ENCODE results near the gene CLN3. TPM values are rescaled to one million over a fixed set of nuclear protein-coding genes. Genes with fewer than 3 reads are reported as not detected.

Gene CLN3
- total and polyA plus RNA-seq, 2 of the 13 experiments (the other 11 are each of a cell fraction or from before 2014, with no cell fraction given): 23.4 to 46.8 TPM

DNA sequence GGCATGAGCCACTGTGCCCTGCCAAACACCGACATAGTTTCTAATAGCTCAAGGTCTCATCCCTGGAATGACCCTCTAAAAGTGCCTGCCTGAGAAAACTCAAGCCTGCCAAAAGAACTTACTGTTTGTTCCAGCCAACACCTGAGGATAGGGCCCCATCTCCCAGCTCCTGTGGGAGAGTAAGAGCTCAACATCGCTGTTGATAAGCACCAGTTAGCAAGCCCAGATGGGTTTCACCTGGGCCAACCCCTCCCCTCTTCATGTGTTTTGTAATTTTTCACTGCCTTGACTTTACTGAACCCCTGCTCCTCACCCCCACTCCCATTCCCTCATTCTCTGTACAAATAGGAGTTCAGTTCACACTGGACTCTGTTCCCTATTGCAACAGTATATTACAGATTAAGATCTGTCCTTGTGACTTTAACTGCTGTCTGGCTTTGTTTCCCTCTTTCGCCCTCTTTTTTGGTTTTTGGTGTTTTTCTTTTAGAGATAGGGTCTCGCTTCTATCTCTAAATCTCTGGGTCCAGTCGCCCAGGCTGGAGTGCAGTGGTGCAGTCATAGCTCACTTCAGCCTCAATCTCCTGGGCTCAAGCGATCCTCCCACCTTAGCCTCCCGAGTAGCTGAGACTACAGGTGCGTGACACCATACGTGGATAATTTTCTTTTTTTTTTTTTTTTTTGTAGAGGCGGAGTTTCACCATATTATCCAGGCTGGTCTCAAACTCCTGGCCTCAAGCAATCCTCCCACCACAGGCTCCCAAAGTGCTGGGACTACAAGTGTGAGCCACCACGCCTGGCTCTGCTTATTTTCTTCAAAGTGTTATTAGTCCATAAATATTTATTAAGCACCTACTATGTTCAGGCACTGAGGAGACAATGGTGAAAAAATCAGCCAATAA lies 34.6 kb upstream of the CLN3 start (continued):
- TF ChIP-seq, protein P1, sequence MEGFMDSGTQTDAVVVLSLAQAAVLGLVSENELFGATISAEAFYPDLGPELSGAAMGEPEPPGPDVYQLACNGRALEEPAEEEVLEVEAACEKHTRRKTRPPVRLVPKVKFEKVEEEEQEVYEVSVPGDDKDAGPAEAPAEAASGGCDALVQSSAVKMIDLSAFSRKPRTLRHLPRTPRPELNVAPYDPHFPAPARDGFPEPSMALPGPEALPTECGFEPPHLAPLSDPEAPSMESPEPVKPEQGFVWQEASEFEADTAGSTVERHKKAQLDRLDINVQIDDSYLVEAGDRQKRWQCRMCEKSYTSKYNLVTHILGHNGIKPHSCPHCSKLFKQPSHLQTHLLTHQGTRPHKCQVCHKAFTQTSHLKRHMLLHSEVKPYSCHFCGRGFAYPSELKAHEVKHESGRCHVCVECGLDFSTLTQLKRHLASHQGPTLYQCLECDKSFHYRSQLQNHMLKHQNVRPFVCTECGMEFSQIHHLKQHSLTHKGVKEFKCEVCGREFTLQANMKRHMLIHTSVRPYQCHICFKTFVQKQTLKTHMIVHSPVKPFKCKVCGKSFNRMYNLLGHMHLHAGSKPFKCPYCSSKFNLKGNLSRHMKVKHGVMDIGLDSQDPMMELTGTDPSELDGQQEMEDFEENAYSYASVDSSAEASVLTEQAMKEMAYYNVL (CRISPR knock-in tag; IDR thresholded peaks at IDR 0.05; ENCODE audit: borderline replicate concordance): peak; percentile 100
- TF ChIP-seq, protein P2, sequence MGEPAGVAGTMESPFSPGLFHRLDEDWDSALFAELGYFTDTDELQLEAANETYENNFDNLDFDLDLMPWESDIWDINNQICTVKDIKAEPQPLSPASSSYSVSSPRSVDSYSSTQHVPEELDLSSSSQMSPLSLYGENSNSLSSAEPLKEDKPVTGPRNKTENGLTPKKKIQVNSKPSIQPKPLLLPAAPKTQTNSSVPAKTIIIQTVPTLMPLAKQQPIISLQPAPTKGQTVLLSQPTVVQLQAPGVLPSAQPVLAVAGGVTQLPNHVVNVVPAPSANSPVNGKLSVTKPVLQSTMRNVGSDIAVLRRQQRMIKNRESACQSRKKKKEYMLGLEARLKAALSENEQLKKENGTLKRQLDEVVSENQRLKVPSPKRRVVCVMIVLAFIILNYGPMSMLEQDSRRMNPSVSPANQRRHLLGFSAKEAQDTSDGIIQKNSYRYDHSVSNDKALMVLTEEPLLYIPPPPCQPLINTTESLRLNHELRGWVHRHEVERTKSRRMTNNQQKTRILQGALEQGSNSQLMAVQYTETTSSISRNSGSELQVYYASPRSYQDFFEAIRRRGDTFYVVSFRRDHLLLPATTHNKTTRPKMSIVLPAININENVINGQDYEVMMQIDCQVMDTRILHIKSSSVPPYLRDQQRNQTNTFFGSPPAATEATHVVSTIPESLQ (CRISPR knock-in tag; conservative IDR thresholded peaks at IDR 0.05): no peak
- TF ChIP-seq, protein P3, sequence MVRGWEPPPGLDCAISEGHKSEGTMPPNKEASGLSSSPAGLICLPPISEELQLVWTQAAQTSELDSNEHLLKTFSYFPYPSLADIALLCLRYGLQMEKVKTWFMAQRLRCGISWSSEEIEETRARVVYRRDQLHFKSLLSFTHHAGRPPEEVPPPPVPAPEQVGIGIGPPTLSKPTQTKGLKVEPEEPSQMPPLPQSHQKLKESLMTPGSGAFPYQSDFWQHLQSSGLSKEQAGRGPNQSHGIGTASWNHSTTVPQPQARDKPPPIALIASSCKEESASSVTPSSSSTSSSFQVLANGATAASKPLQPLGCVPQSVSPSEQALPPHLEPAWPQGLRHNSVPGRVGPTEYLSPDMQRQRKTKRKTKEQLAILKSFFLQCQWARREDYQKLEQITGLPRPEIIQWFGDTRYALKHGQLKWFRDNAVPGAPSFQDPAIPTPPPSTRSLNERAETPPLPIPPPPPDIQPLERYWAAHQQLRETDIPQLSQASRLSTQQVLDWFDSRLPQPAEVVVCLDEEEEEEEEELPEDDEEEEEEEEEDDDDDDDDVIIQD (CRISPR knock-in tag; IDR thresholded peaks at IDR 0.05; ENCODE audit: low read depth): peak; percentile 94
- TF ChIP-seq DR1 (CRISPR knock-in tag; IDR thresholded peaks at IDR 0.05) (no peak), TCF12 (IDR thresholded peaks at IDR 0.05) (no peak), TCF12 (CRISPR knock-in tag; IDR thresholded peaks at IDR 0.05) (peak; percentile 60; the same call in 1 of the 2 replicates), AGO2 (optimal IDR thresholded peaks at IDR 0.05; ENCODE audit: low read depth, low read length) (no peak), ZNF614 (CRISPR knock-in tag; IDR thresholded peaks at IDR 0.05; ENCODE audit: borderline replicate concordance) (peak; percentile 96), ZFP41 (CRISPR knock-in tag; IDR thresholded peaks at IDR 0.05; ENCODE audit: borderline replicate concordance) (0 out of 2 replicates have a peak, but pooled peaks have one; percentile 23), ZNF891 (CRISPR knock-in tag; IDR thresholded peaks at IDR 0.05) (peak; percentile 41; the same call in 1 of the 2 replicates), MEIS1 (CRISPR knock-in tag; IDR thresholded peaks at IDR 0.05; ENCODE audit: borderline replicate concordance) (0 out of 2 replicates have a peak, but pooled peaks have one; percentile 67), BRD4 (CRISPR knock-in tag; IDR thresholded peaks at IDR 0.05) (0 out of 2 replicates have a peak, but pooled peaks have one; percentile 55), ZFP37 (CRISPR knock-in tag; IDR thresholded peaks at IDR 0.05; ENCODE audit: borderline replicate concordance) (no peak), ARHGAP35 (CRISPR knock-in tag; IDR thresholded peaks at IDR 0.05; ENCODE audit: borderline replicate concordance) (no peak), ZNF367 (CRISPR knock-in tag; IDR thresholded peaks at IDR 0.05; ENCODE audit: borderline replicate concordance) (no peak)
- TF ChIP-seq, protein P4, sequence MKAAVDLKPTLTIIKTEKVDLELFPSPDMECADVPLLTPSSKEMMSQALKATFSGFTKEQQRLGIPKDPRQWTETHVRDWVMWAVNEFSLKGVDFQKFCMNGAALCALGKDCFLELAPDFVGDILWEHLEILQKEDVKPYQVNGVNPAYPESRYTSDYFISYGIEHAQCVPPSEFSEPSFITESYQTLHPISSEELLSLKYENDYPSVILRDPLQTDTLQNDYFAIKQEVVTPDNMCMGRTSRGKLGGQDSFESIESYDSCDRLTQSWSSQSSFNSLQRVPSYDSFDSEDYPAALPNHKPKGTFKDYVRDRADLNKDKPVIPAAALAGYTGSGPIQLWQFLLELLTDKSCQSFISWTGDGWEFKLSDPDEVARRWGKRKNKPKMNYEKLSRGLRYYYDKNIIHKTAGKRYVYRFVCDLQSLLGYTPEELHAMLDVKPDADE (CRISPR knock-in tag; IDR thresholded peaks at IDR 0.05): no peak
- TF ChIP-seq, protein P5, sequence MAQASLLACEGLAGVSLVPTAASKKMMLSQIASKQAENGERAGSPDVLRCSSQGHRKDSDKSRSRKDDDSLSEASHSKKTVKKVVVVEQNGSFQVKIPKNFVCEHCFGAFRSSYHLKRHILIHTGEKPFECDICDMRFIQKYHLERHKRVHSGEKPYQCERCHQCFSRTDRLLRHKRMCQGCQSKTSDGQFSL (CRISPR knock-in tag; IDR thresholded peaks at IDR 0.05): peak; percentile 93; the same call in 1 of the 2 replicates
- TF ChIP-seq, protein P6, sequence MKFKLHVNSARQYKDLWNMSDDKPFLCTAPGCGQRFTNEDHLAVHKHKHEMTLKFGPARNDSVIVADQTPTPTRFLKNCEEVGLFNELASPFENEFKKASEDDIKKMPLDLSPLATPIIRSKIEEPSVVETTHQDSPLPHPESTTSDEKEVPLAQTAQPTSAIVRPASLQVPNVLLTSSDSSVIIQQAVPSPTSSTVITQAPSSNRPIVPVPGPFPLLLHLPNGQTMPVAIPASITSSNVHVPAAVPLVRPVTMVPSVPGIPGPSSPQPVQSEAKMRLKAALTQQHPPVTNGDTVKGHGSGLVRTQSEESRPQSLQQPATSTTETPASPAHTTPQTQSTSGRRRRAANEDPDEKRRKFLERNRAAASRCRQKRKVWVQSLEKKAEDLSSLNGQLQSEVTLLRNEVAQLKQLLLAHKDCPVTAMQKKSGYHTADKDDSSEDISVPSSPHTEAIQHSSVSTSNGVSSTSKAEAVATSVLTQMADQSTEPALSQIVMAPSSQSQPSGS (CRISPR knock-in tag; IDR thresholded peaks at IDR 0.05): peak; percentile 93
- TF ChIP-seq, protein P7, sequence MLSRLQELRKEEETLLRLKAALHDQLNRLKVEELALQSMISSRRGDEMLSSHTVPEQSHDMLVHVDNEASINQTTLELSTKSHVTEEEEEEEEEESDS (CRISPR knock-in tag; IDR thresholded peaks at IDR 0.05; ENCODE audit: borderline replicate concordance): 0 out of 2 replicates have a peak, but pooled peaks have one; percentile 83

All from HepG2 (cell line).